Measurements from ENCODE around the gene ECI2. TPM values are rescaled to one million over a fixed set of nuclear protein-coding genes. Genes with fewer than 3 reads are reported as not detected.

The ECI2 gene
- total and polyA plus RNA-seq, 10 of the 15 experiments (the other 5 are each of a cell fraction or from before 2014, with no cell fraction given) = 38.7 to 129 (median 60.1) TPM

- Histone ChIP-seq H3K9me3 (replicated peaks; ENCODE audit: control insufficient read depth, insufficient read depth, low read length) (no peaks in the 10 kb centered on the region), H3K4me2 (ENCODE audit: control insufficient read depth, insufficient read depth) (no peak overlapping the region), H2AFZ (ENCODE audit: control insufficient read depth, low read depth, low read length) (no peak overlapping the region), H3K9ac (ENCODE audit: control insufficient read depth, insufficient read depth, low read length) (no peak overlapping the region), H3K4me3 (no peak overlapping the region), H3K79me2 (ENCODE audit: control insufficient read depth, insufficient read depth, low read length) (no peaks in the 10 kb centered on the region), H4K20me1 (ENCODE audit: control insufficient read depth, insufficient read depth) (no peaks in the 10 kb centered on the region), H3K27me3 (replicated peaks in 1 of 2; ENCODE audit: control insufficient read depth in 2 of 2, insufficient read depth in 2 of 2, low read length in 1 of 2) (no peaks in the 10 kb centered on the region; a peak in 1 of 4 replicates), H3K4me1 (ENCODE audit: control insufficient read depth, insufficient read depth, low read length) (no peaks in the 10 kb centered on the region), H3K36me3 (ENCODE audit: control insufficient read depth in 2 of 2, insufficient read depth in 2 of 2, low read length in 1 of 2) (no peaks in the 10 kb centered on the region), H3K27ac (ENCODE audit: control insufficient read depth, insufficient read depth) (no peak overlapping the region)
- CTCF ChIA-PET = no interaction called here
- TF ChIP-seq EZH2 (IDR thresholded peaks at IDR 0.05; ENCODE audit: borderline replicate concordance, control insufficient read depth, low read depth, low read length) = no peak
- TF ChIP-seq NFYB (IDR thresholded peaks at IDR 0.05; ENCODE audit: insufficient read depth, low read depth, low read length) = no peak
- no peak for TF ChIP-seq NRF1 (conservative IDR thresholded peaks at IDR 0.05; ENCODE audit: low read depth, low read length)
- no peak for TF ChIP-seq NKRF (conservative IDR thresholded peaks at IDR 0.05)
- no peak for TF ChIP-seq ZNF274 (IDR thresholded peaks at IDR 0.05; ENCODE audit: insufficient read depth, insufficient read length)
- no peak for TF ChIP-seq SMAD5 (IDR thresholded peaks at IDR 0.05; ENCODE audit: low read depth)
- no peak for TF ChIP-seq MLLT1 (IDR thresholded peaks at IDR 0.05)
- TF ChIP-seq ZBED1 (IDR thresholded peaks at IDR 0.05; ENCODE audit: borderline replicate concordance) = no peak
- TF ChIP-seq REST (IDR thresholded peaks at IDR 0.05; ENCODE audit: low read depth, low read length) = no peak
- no peak for TF ChIP-seq PKNOX1 (IDR thresholded peaks at IDR 0.05)
- no peak for TF ChIP-seq CBFB (IDR thresholded peaks at IDR 0.05; ENCODE audit: low read depth)
- TF ChIP-seq IKZF2 (IDR thresholded peaks at IDR 0.05) = no peak
- TF ChIP-seq NR2C1 (IDR thresholded peaks at IDR 0.05) = no peak
- POLR2A ChIA-PET = no interaction called here
- DNase-seq (ENCODE audit: low read depth, low spot score) = no peak
- in situ Hi-C loops (cut with MboI) = no loop called here
- RAD21 ChIA-PET (ENCODE audit: unreplicated experiment) = no interaction called here
- intact Hi-C loops (cut with micrococcal nuclease; ENCODE audit: unreplicated experiment) = no loop called here
- no TSS peak for BruUV-seq (replicated peaks)
- SMC1A ChIA-PET (ENCODE audit: uncharacterized antibody, unreplicated experiment) = interaction anchor here (1.3 to 1.8 kb wide), 2 partner anchors 10 to 45 kb away, joined by 4 read pairs; no protein-coding TSS in a partner anchor
- no peak for FAIRE-seq
- 59% methylated on average over 2 of the region's 2 CpGs for WGBS (ENCODE audit: insufficient coverage, insufficient replicate concordance, low lambda C conversion rate, missing lambda C conversion rate)
- no peak for ATAC-seq
Observed at GRCh38 chr6:4107873-4108272, 27.5 kb downstream of the ECI2 start.
